Esophagus muscularis mucosa (tissue), 4 donors: Measurements from ENCODE around the gene TTI1.

Experiments used
- EP300 ChIP-seq: sonication (generic); formaldehyde crosslinking; IDR thresholded peaks from one replicate; pipeline ENCODE4 v1.6.1; 2017; ENCODE audit warnings: antibody characterized with exemption
- POLR2A ChIP-seq: fragments of 450-650 bp; IDR thresholded peaks from one replicate; pipeline ENCODE4 v1.6.1; 2017; ENCODE audit warnings: antibody characterized with exemption, moderate library complexity, mild to moderate bottlenecking, low read depth
- POLR2AphosphoS5 ChIP-seq, 2 donors: sonication (generic); formaldehyde crosslinking; IDR thresholded peaks; one replicate each; pipeline ENCODE4 v1.6.1; 2017; ENCODE audit warnings: antibody characterized with exemption in 2 of 2
- TF ChIP-seq, protein P1 (sequence below), 3 experiments: fragments of 200-600 bp in 2 of 3; fragments of 450-650 bp in 1 of 3; sonication (generic) in 2 of 3; IDR thresholded peaks; one replicate each; pipeline ENCODE4 v1.5.1; 2017 to 2019; ENCODE audit warnings: antibody characterized with exemption in 3 of 3, mild to moderate bottlenecking in 2 of 3, moderate library complexity in 1 of 3

DNA sequence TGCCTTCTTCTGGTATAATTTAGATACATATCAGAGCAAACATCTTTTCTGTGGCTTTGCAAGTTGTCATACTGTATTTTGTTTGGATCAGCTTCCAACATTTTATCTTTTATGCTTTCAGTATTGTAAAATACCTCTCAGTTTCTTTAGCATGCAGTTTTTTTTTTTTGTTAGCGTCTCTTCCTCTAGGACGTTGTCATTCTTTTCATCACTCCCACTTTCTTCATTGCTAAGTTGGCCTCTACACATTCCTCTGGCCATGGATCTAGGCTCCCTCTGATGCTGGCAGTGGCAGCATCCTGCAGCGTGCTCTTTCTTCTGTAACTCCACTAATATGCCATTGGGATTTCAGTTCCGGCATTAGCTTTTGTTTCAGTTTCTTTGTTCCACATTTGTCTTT lies 22.0 kb upstream of the TTI1 start:
- TF ChIP-seq, protein P1, sequence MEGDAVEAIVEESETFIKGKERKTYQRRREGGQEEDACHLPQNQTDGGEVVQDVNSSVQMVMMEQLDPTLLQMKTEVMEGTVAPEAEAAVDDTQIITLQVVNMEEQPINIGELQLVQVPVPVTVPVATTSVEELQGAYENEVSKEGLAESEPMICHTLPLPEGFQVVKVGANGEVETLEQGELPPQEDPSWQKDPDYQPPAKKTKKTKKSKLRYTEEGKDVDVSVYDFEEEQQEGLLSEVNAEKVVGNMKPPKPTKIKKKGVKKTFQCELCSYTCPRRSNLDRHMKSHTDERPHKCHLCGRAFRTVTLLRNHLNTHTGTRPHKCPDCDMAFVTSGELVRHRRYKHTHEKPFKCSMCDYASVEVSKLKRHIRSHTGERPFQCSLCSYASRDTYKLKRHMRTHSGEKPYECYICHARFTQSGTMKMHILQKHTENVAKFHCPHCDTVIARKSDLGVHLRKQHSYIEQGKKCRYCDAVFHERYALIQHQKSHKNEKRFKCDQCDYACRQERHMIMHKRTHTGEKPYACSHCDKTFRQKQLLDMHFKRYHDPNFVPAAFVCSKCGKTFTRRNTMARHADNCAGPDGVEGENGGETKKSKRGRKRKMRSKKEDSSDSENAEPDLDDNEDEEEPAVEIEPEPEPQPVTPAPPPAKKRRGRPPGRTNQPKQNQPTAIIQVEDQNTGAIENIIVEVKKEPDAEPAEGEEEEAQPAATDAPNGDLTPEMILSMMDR (IDR thresholded peaks at IDR 0.05) = no peak
- TF ChIP-seq POLR2A = no peak
- no peak for TF ChIP-seq EP300
- TF ChIP-seq POLR2AphosphoS5 (IDR thresholded peaks at IDR 0.05) = no peak
